H1 (cell line): ENCODE measurements around the gene CCDC30. TPM values are rescaled to one million over a fixed set of nuclear protein-coding genes. Genes with fewer than 3 reads are reported as not detected.
"Not testable (repeated sequence)": the region's sequence is repeated elsewhere in the genome, so short reads cannot be mapped to it uniquely, and the experiment has no call there.

Experiments used
- CTCF ChIA-PET: fragments of 300-600 bp; sonication (Branson Sonifier 250); formaldehyde crosslinking; loops from one replicate; lab custom pipeline; 2021; ENCODE audit not compliant: partially characterized antibody; lab: Charles Lee
- POLR2A ChIA-PET: fragments of 300-600 bp; sonication (Branson Sonifier 250); formaldehyde crosslinking; loops from one replicate; lab custom pipeline; 2021; ENCODE audit warnings: inconsistent platforms; ENCODE audit not compliant: partially characterized antibody; lab: Charles Lee
- DNase-seq, 2 experiments: peaks; one replicate each; pipeline versions ENCODE4 v3.0.0 to v3.0.0-alpha.2; 2010 to 2022; ENCODE audit warnings: low spot score in 2 of 2, low read depth in 1 of 2, mixed read lengths in 1 of 2
- FAIRE-seq: peaks from 2 replicates; lab custom pipeline; 2011; peaks lifted over from hg19 to GRCh38; lab: Jason Lieb, UNC
- H2AFZ ChIP-seq: 2 replicates; pipeline ENCODE4 v1.8.1; 2012; ENCODE audit warnings: low read length, inconsistent platforms
- H2AK5ac ChIP-seq: 2 replicates; pipeline ENCODE4 v1.6.1; 2013; ENCODE audit warnings: low read depth, low read length
- H2BK120ac ChIP-seq: replicated peaks from 2 replicates; pipeline ENCODE3; 2013; ENCODE audit warnings: low read depth, low read length, inconsistent platforms
- H2BK12ac ChIP-seq: 2 replicates; pipeline ENCODE4 v1.6.1; 2013; ENCODE audit warnings: low read depth, low read length
- H2BK15ac ChIP-seq: 2 replicates; pipeline ENCODE4 v1.6.1; 2013; ENCODE audit warnings: low read length
- H2BK20ac ChIP-seq: 2 replicates; pipeline ENCODE4 v1.6.1; 2013; ENCODE audit warnings: low read length
- H2BK5ac ChIP-seq: 2 replicates; pipeline ENCODE4 v1.6.1; 2013; ENCODE audit warnings: low read depth, low read length
- H3K14ac ChIP-seq: 2 replicates; pipeline ENCODE4 v1.6.1; 2013; ENCODE audit warnings: inconsistent platforms; ENCODE audit not compliant: insufficient read length
- H3K18ac ChIP-seq: 2 replicates; pipeline ENCODE4 v1.6.1; 2013; ENCODE audit warnings: low read length; ENCODE audit errors: extremely low read depth
- H3K23ac ChIP-seq: 2 replicates; pipeline ENCODE4 v1.6.1; 2013; ENCODE audit warnings: inconsistent platforms; ENCODE audit not compliant: insufficient read length
- H3K23me2 ChIP-seq: 2 replicates; pipeline ENCODE4 v1.6.1; 2013; ENCODE audit warnings: low read depth, low read length
- H3K27ac ChIP-seq: 2 replicates; pipeline ENCODE4 v1.6.1; 2011; ENCODE audit warnings: low read depth, low read length, inconsistent platforms
- H3K27me3 ChIP-seq, 4 experiments: replicated peaks in 1 of 4; 1 replicate in 1 of 4; 2 replicates in 3 of 4; pipeline versions ENCODE4 v1.6.1 to v1.8.1; 2011 to 2013; ENCODE audit warnings: low read length in 3 of 4, mild to moderate bottlenecking in 3 of 4, inconsistent platforms in 2 of 4, mixed read lengths in 2 of 4, moderate library complexity in 1 of 4; ENCODE audit not compliant: control insufficient read depth in 3 of 4, insufficient read depth in 3 of 4; ENCODE audit errors: extremely low read depth in 1 of 4
- H3K36me3 ChIP-seq, 4 experiments: 2 replicates each; pipeline versions ENCODE4 v1.6.1 to v1.8.1; 2011 to 2013; ENCODE audit warnings: mild to moderate bottlenecking in 4 of 4, low read length in 3 of 4, moderate library complexity in 2 of 4, control low read depth in 1 of 4, inconsistent platforms in 1 of 4; ENCODE audit not compliant: insufficient read depth in 4 of 4, control insufficient read depth in 2 of 4
- H3K4ac ChIP-seq: replicated peaks from 2 replicates; pipeline ENCODE3; 2013; ENCODE audit warnings: low read length, low read depth, mixed read lengths, inconsistent platforms; ENCODE audit not compliant: insufficient read length
- H3K4me1 ChIP-seq, 4 experiments: replicated peaks in 1 of 4; 1 replicate in 1 of 4; 2 replicates in 3 of 4; pipeline versions ENCODE4 v1.6.1 to v1.8.1; 2011 to 2013; ENCODE audit warnings: low read length in 3 of 4, inconsistent platforms in 2 of 4, mixed read lengths in 1 of 4; ENCODE audit not compliant: insufficient read depth in 4 of 4, control insufficient read depth in 3 of 4
- H3K4me2 ChIP-seq, 2 experiments: 2 replicates each; pipeline versions ENCODE4 v1.6.1 to v1.8.1; 2011 to 2013; ENCODE audit warnings: low read depth in 2 of 2, low read length in 2 of 2, control low read depth in 1 of 2, inconsistent platforms in 1 of 2, mild to moderate bottlenecking in 1 of 2; ENCODE audit not compliant: insufficient read depth in 1 of 2
- H3K4me3 ChIP-seq, 4 experiments: fragments of 200-600, 300-600 bp in 1 of 4; sonication (generic), shearing (Covaris generic), sonication (Bioruptor Twin) in 1 of 4; 2 replicates each; pipeline versions ENCODE4 v1.5.1 to v1.8.1; 2011 to 2016; ENCODE audit warnings: low read length in 4 of 4, low read depth in 3 of 4, control low read depth in 2 of 4, inconsistent platforms in 2 of 4, mild to moderate bottlenecking in 2 of 4, mixed read lengths in 1 of 4, moderate library complexity in 1 of 4; ENCODE audit not compliant: insufficient read depth in 2 of 4; ENCODE audit errors: extremely low read depth in 1 of 4
- H3K56ac ChIP-seq: replicated peaks from 2 replicates; pipeline ENCODE3; 2013; ENCODE audit warnings: low read depth, mild to moderate bottlenecking, mixed read lengths, low read length, inconsistent platforms; ENCODE audit not compliant: insufficient read length
- H3K79me1 ChIP-seq: 2 replicates; pipeline ENCODE4 v1.6.1; 2013; ENCODE audit warnings: low read depth, low read length, control low read depth
- H3K79me2 ChIP-seq, 2 experiments: 2 replicates each; pipeline versions ENCODE4 v1.6.1 to v1.8.1; 2012 to 2013; ENCODE audit warnings: low read length in 2 of 2, mild to moderate bottlenecking in 2 of 2, inconsistent platforms in 1 of 2; ENCODE audit not compliant: insufficient read depth in 2 of 2, control insufficient read depth in 1 of 2
- H3K9ac ChIP-seq, 4 experiments: replicated peaks in 1 of 4; 1 replicate in 1 of 4; 2 replicates in 3 of 4; pipeline versions ENCODE4 v1.6.1 to v1.8.1; 2011 to 2013; ENCODE audit warnings: low read depth in 3 of 4, low read length in 3 of 4, control low read depth in 2 of 4, mild to moderate bottlenecking in 2 of 4, moderate library complexity in 2 of 4, inconsistent platforms in 1 of 4; ENCODE audit errors: extremely low read depth in 1 of 4
- H3K9me3 ChIP-seq, 2 experiments: 2 replicates each; pipeline versions ENCODE4 v1.6.1 to v1.8.1; 2012 to 2013; ENCODE audit warnings: mild to moderate bottlenecking in 2 of 2, moderate library complexity in 2 of 2, control low read depth in 1 of 2, inconsistent platforms in 1 of 2, low read depth in 1 of 2, low read length in 1 of 2, mixed read lengths in 1 of 2; ENCODE audit not compliant: insufficient read depth in 2 of 2
- H4K20me1 ChIP-seq, 2 experiments: replicated peaks in 1 of 2; 2 replicates each; pipeline versions ENCODE3 to v1.8.1; 2011 to 2013; ENCODE audit warnings: inconsistent platforms in 2 of 2, low read length in 2 of 2, mild to moderate bottlenecking in 1 of 2; ENCODE audit not compliant: insufficient read depth in 2 of 2, control insufficient read depth in 1 of 2
- H4K5ac ChIP-seq: 2 replicates; pipeline ENCODE4 v1.6.1; 2013; ENCODE audit warnings: low read length, low read depth, mixed read lengths, inconsistent platforms; ENCODE audit not compliant: insufficient read length
- H4K8ac ChIP-seq: 2 replicates; pipeline ENCODE4 v1.8.0; 2013; ENCODE audit warnings: mild to moderate bottlenecking, moderate library complexity, low read length, inconsistent platforms; ENCODE audit not compliant: insufficient read depth; ENCODE audit errors: extremely low read depth
- H4K91ac ChIP-seq: replicated peaks from 2 replicates; pipeline ENCODE3; 2013; ENCODE audit warnings: low read length, mixed read lengths, inconsistent platforms; ENCODE audit not compliant: insufficient read length
- WGBS, 2 experiments: shearing (Covaris generic) in 1 of 2; methylation state at CpG; one replicate each; pipeline versions ENCODE4 v1.1.6 to v1.1.7; 2013 to 2015; ENCODE audit warnings: low lambda C conversion rate in 2 of 2, mixed read lengths in 2 of 2, inconsistent platforms in 1 of 2, low coverage in 1 of 2, missing lambda C conversion rate in 1 of 2; ENCODE audit not compliant: insufficient replicate concordance in 2 of 2, insufficient coverage in 1 of 2, insufficient read length in 1 of 2; ENCODE audit errors: extremely low coverage in 1 of 2, missing lambda C conversion rate in 1 of 2; 5-methylcytosine and 5-hydroxymethylcytosine counted together
- polyA plus RNA-seq, 7 experiments: library from polyadenylated mRNA; depleted of rRNA in 3 of 7; stranded (reverse) in 5 of 7; unstranded in 2 of 7; fragments of >200 nt in 5 of 7; fragments of 200-250 nt in 2 of 7; gene quantifications; 1 replicate in 5 of 7; 2 replicates in 1 of 7; 4 replicates in 1 of 7; pipeline versions ENCODE4 v1.2.1 to v1.2.3, GENCODE V29; 2011 to 2013; ENCODE audit warnings: missing spikeins in 2 of 7, mixed read lengths in 2 of 7
- total RNA-seq: library from RNA; stranded (reverse); fragmentation: NEBNext Ultra II Directional; extraction: Animal tissue kit (Norgen Biotek cat#: 25700); gene quantifications from 2 replicates; pipeline ENCODE4 v1.2.1, GENCODE V29; 2021

Gene CCDC30
- total and polyA plus RNA-seq, 2 of the 8 experiments (the other 6 are each of a cell fraction or from before 2014, with no cell fraction given), result 0.60 to 1.8 TPM

- H3K9me3 ChIP-seq, H3K23me2 ChIP-seq, FAIRE-seq, H3K79me1 ChIP-seq, H3K27me3 ChIP-seq, H3K27ac ChIP-seq, H3K23ac ChIP-seq, H3K4ac ChIP-seq, H3K56ac ChIP-seq, H3K18ac ChIP-seq, H3K79me2 ChIP-seq, H2BK15ac ChIP-seq, H4K20me1 ChIP-seq, H3K4me2 ChIP-seq, H3K4me1 ChIP-seq, H3K9ac ChIP-seq, H4K8ac ChIP-seq, H3K36me3 ChIP-seq, H2BK120ac ChIP-seq, H2BK20ac ChIP-seq, H2BK12ac ChIP-seq, H3K14ac ChIP-seq, H3K4me3 ChIP-seq, H4K5ac ChIP-seq, H2BK5ac ChIP-seq, H2AK5ac ChIP-seq, H2AFZ ChIP-seq, H4K91ac ChIP-seq, DNase-seq: not testable (repeated sequence)
- ChIA-PET CTCF (interaction anchor here (0.8 kb wide), 1 partner anchor 11 kb away, joined by 3 read pairs; no protein-coding TSS in a partner anchor), POLR2A (interaction anchor here (1.3 kb wide), 1 partner anchor 57 kb away, joined by 3 read pairs; no protein-coding TSS in a partner anchor)
- 86% methylated on average over 4 of the region's 4 CpGs; no CpG with 5 or more reads in 1 of the 2 experiments for WGBS, 2 experiments
Measured at GRCh38 chr1:42621180-42621579, 158.1 kb downstream of the CCDC30 start.

GRCh38 chr1:42627205-42627604, 164.1 kb downstream of the CCDC30 start:
- POLR2A ChIA-PET, H3K56ac ChIP-seq, H4K91ac ChIP-seq, H3K27me3 ChIP-seq, H2BK20ac ChIP-seq, H2BK12ac ChIP-seq, FAIRE-seq, H3K4me1 ChIP-seq, H3K4me3 ChIP-seq, H3K79me1 ChIP-seq, DNase-seq, H3K18ac ChIP-seq, H3K4me2 ChIP-seq, H2AFZ ChIP-seq, H2BK120ac ChIP-seq, H3K23me2 ChIP-seq, H3K9me3 ChIP-seq, H2AK5ac ChIP-seq, H3K4ac ChIP-seq, H3K9ac ChIP-seq, H4K20me1 ChIP-seq, H4K5ac ChIP-seq, H2BK15ac ChIP-seq, H3K36me3 ChIP-seq, H3K14ac ChIP-seq, H3K27ac ChIP-seq, H3K23ac ChIP-seq, H4K8ac ChIP-seq, H2BK5ac ChIP-seq, H3K79me2 ChIP-seq: not testable (repeated sequence)
- WGBS, 2 experiments, result 93% methylated on average over 3 of the region's 3 CpGs; no CpG with 5 or more reads in 1 of the 2 experiments
- CTCF ChIA-PET, result interaction anchor here (1.1 kb wide), 1 partner anchor 118 kb away, joined by 3 read pairs; no protein-coding TSS in a partner anchor
